SU-DHL-6 (cell line): ENCODE results near the gene GPR62.

Source experiments
- H2AFZ ChIP-seq: fragments of 200-600 bp; sonication (generic); 2 replicates; pipeline ENCODE4 v1.6.1; 2014; ENCODE audit warnings: low read depth, mild to moderate bottlenecking, moderate library complexity, mixed read lengths, antibody characterized with exemption, low read length; ENCODE audit not compliant: severe bottlenecking
- H3F3A ChIP-seq: fragments of 200-600 bp; shearing (Covaris generic); 2 replicates; pipeline ENCODE4 v1.6.0; 2016; ENCODE audit warnings: antibody characterized with exemption, mild to moderate bottlenecking; ENCODE audit not compliant: insufficient read depth
- H3K27ac ChIP-seq: fragments of 200-600 bp; sonication (generic); 2 replicates; pipeline ENCODE4 v1.5.1; 2016; ENCODE audit warnings: low read depth, mild to moderate bottlenecking, low read length, moderate library complexity, mixed read lengths
- H3K27me3 ChIP-seq: fragments of 200-600 bp; sonication (generic), shearing (Covaris generic); 2 replicates; pipeline ENCODE4 v1.6.0; 2014; ENCODE audit warnings: mild to moderate bottlenecking, low read length
- H3K36me3 ChIP-seq: fragments of 200-600 bp; sonication (generic); 2 replicates; pipeline ENCODE4 v1.6.1; 2014; ENCODE audit warnings: mild to moderate bottlenecking, low read length, mixed read lengths
- H3K4me2 ChIP-seq: fragments of 300-600, 200-600 bp; shearing (Covaris generic), sonication (generic); 2 replicates; pipeline ENCODE4 v1.6.0; 2014; ENCODE audit warnings: low read length, low read depth, mild to moderate bottlenecking; ENCODE audit not compliant: poor library complexity, severe bottlenecking
- H3K4me3 ChIP-seq: fragments of 200-600 bp; sonication (generic); 2 replicates; pipeline ENCODE4 v1.5.1; 2014; ENCODE audit warnings: antibody characterized with exemption, low read length, mild to moderate bottlenecking, mixed read lengths; ENCODE audit not compliant: insufficient read depth, poor library complexity, severe bottlenecking
- H3K79me2 ChIP-seq: fragments of 200-600 bp; sonication (generic); 2 replicates; pipeline ENCODE4 v1.6.1; 2014; ENCODE audit warnings: mild to moderate bottlenecking, low read length, moderate library complexity; ENCODE audit not compliant: insufficient read depth
- H3K9ac ChIP-seq: fragments of 200-600 bp; sonication (generic); 2 replicates; pipeline ENCODE4 v1.7.0; 2014; ENCODE audit warnings: mild to moderate bottlenecking, low read length
- H3K9me2 ChIP-seq: fragments of 200-600 bp; sonication (generic); replicated peaks from 2 replicates; pipeline ENCODE4 v1.6.1; 2014; ENCODE audit warnings: low read length; ENCODE audit not compliant: insufficient read depth
- H3K9me3 ChIP-seq: fragments of 200-600 bp; sonication (generic); 2 replicates; pipeline ENCODE4 v1.6.1; 2014; ENCODE audit warnings: low read length, mixed read lengths; ENCODE audit not compliant: insufficient read depth
- H4K20me1 ChIP-seq: fragments of 200-600 bp; sonication (generic); 2 replicates; pipeline ENCODE4 v1.6.1; 2014; ENCODE audit warnings: low read depth, mild to moderate bottlenecking, antibody characterized with exemption, low read length, moderate library complexity, mixed read lengths
- EZH2phosphoT487 ChIP-seq: fragments of 200-600 bp; sonication (generic), shearing (Covaris generic); conservative IDR thresholded peaks from 2 replicates; pipeline ENCODE4 v1.6.1; 2018; ENCODE audit warnings: mild to moderate bottlenecking, antibody characterized with exemption, low read length, moderate library complexity, mixed read lengths
- TF ChIP-seq, protein P1 (sequence below): fragments of 200-600 bp; sonication (generic); IDR thresholded peaks from one replicate; pipeline ENCODE4 v1.5.1; 2017; ENCODE audit warnings: antibody characterized with exemption, mild to moderate bottlenecking, low read length, moderate library complexity; ENCODE audit not compliant: insufficient read depth, poor library complexity, severe bottlenecking

Gene GPR62

DNA sequence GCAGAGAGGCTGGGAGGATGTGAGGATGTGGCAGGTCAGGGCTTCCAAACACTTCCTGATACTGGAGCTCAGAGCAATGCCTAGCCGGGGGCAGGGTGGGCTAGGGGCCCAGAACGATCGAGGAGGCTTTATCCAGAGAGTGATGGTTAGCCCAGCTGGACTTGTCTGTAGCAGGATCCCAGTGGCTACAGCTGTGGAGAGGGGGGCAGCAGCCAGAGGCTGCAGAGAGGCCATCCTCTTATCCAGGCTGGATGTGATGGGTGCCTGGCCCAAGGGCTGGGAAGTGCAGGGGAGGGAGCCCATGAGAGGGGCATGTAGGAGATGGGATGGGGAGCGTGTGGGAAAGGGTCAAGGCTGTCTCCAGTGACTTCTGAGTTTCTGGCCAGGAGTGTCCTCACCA, 8.4 kb upstream of the GPR62 start:
- no peaks in the 10 kb centered on the region for H3K27me3 ChIP-seq
- H3K9me3 ChIP-seq = no peaks in the 10 kb centered on the region

DNA sequence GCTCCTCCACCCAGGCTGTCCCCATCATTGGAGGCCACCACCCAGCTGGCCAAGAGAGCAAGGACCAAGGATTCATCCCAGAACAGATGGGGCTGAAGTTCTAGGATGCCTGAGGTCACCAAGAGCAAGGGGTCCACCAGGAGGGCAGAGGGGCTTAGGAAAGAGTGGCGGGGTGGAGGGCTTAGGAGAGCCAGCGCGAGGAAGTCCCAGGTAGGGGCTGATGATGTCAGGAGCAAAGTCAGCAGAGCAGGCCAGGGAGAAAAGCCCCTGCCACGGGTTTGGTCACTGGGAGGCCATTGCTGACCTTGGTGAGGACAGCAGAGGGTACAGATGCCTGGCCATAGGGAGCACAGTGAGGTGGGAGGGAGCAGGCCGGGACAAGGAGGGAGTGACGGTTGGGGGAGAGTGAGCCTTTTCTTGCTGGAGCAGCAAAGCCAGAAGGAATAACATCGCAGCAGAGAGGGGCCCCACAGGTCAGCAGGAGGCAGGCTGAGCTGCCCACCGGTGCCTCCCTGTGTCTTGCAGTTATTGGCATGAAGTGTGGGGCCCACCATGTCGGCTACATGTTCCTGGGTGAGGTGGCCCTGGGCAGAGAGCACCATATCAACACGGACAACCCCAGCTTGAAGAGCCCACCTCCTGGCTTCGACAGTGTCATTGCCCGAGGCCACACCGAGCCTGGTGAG, 7.8 kb upstream of the GPR62 start:
- no peaks in the 10 kb centered on the region for H3K27me3 ChIP-seq
- no peak overlapping the region for H3K4me2 ChIP-seq
- H2AFZ ChIP-seq = no peak overlapping the region
- no peaks in the 10 kb centered on the region for H3K9me2 ChIP-seq
- no peak overlapping the region for H3K9ac ChIP-seq
- H3F3A ChIP-seq = no peaks in the 10 kb centered on the region
- no peaks in the 10 kb centered on the region for H3K79me2 ChIP-seq
- H3K9me3 ChIP-seq = no peaks in the 10 kb centered on the region
- no peaks in the 10 kb centered on the region for H4K20me1 ChIP-seq
- no peak for TF ChIP-seq EZH2phosphoT487
- TF ChIP-seq, protein P1, sequence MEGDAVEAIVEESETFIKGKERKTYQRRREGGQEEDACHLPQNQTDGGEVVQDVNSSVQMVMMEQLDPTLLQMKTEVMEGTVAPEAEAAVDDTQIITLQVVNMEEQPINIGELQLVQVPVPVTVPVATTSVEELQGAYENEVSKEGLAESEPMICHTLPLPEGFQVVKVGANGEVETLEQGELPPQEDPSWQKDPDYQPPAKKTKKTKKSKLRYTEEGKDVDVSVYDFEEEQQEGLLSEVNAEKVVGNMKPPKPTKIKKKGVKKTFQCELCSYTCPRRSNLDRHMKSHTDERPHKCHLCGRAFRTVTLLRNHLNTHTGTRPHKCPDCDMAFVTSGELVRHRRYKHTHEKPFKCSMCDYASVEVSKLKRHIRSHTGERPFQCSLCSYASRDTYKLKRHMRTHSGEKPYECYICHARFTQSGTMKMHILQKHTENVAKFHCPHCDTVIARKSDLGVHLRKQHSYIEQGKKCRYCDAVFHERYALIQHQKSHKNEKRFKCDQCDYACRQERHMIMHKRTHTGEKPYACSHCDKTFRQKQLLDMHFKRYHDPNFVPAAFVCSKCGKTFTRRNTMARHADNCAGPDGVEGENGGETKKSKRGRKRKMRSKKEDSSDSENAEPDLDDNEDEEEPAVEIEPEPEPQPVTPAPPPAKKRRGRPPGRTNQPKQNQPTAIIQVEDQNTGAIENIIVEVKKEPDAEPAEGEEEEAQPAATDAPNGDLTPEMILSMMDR = no peak
- no peak overlapping the region for H3K27ac ChIP-seq
- H3K4me3 ChIP-seq = no peak overlapping the region
- H3K36me3 ChIP-seq = no peaks in the 10 kb centered on the region

More for the DNA sequence above, 8.4 kb upstream of the GPR62 start:
- TF ChIP-seq EZH2phosphoT487 = no peak
- TF ChIP-seq, protein P1 = no peak
- Histone ChIP-seq H3K9ac (no peak overlapping the region), H3K79me2 (no peaks in the 10 kb centered on the region), H3F3A (no peaks in the 10 kb centered on the region), H3K4me3 (no peak overlapping the region), H2AFZ (no peak overlapping the region), H4K20me1 (no peaks in the 10 kb centered on the region), H3K36me3 (no peaks in the 10 kb centered on the region), H3K27ac (no peak overlapping the region), H3K4me2 (no peak overlapping the region), H3K9me2 (no peaks in the 10 kb centered on the region)

DNA sequence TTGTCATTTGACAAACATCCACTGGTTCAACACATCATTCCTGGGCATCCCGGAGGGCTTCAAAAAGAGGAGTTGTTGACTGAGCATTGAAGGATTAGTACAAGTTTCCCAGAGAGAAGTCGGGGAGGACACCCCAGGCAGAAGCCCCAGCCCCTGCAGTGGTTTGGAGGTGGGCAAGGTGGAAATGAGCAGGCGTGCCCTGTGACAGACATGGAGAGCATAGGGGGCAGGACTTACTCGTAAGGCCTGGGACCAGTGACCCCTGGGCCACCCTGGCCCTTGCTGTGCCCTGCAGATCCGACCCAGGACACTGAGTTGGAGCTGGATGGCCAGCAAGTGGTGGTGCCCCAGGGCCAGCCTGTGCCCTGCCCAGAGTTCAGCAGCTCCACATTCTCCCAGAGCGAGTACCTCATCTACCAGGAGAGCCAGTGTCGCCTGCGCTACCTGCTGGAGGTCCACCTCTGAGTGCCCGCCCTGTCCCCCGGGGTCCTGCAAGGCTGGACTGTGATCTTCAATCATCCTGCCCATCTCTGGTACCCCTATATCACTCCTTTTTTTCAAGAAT, 7.1 kb upstream of the GPR62 start:
- no peak for TF ChIP-seq EZH2phosphoT487
- TF ChIP-seq, protein P1 = no peak
- Histone ChIP-seq H3K4me2 (no peak overlapping the region), H3K79me2 (no peaks in the 10 kb centered on the region), H4K20me1 (no peaks in the 10 kb centered on the region), H3K36me3 (no peaks in the 10 kb centered on the region), H3K27me3 (no peaks in the 10 kb centered on the region), H3K9me2 (no peaks in the 10 kb centered on the region), H3K27ac (no peak overlapping the region), H2AFZ (no peak overlapping the region), H3K9ac (no peak overlapping the region), H3K4me3 (no peak overlapping the region), H3K9me3 (no peaks in the 10 kb centered on the region), H3F3A (no peaks in the 10 kb centered on the region)
